A549 (cell line): ENCODE measurements around the gene ASCL5.

Experiments used
- CHD2 ChIP-seq: fragments of 150-350 bp; IDR thresholded peaks from 2 replicates; pipeline ENCODE4 v1.6.1; 2014; ENCODE audit warnings: low read length; ENCODE audit not compliant: partially characterized antibody
- HOXA7 ChIP-seq: fragments of 250-450 bp; sonication (Bioruptor Pico); IDR thresholded peaks from 2 replicates; pipeline ENCODE4 v1.5.0; 2020; ENCODE audit warnings: mild to moderate bottlenecking, moderate library complexity
- JUN ChIP-seq, 2 experiments: fragments of >200 bp; sonication (Bioruptor Twin); formaldehyde crosslinking; IDR thresholded peaks; 2 replicates in 1 of 2; 3 replicates in 1 of 2; pipeline ENCODE4 v1.6.1; 2016 to 2017
- JUNB ChIP-seq: fragments of >200 bp; sonication (Bioruptor Twin); formaldehyde crosslinking; IDR thresholded peaks from 2 replicates; pipeline ENCODE4 v1.6.1; 2016
- MAFK ChIP-seq: fragments of 450-650 bp; IDR thresholded peaks from 2 replicates; pipeline ENCODE4 v1.6.1; 2014; ENCODE audit not compliant: partially characterized antibody
- RAD21 ChIP-seq, 2 experiments: fragments of >200 bp in 1 of 2; sonication (Bioruptor Twin) in 1 of 2; formaldehyde crosslinking in 1 of 2; IDR thresholded peaks in 1 of 2; conservative IDR thresholded peaks in 1 of 2; 2 replicates in 1 of 2; 3 replicates in 1 of 2; pipeline ENCODE4 v1.6.1; 2012 to 2018; ENCODE audit warnings: inconsistent platforms in 1 of 2
- RFX5 ChIP-seq: fragments of 450-650 bp; IDR thresholded peaks from 2 replicates; pipeline ENCODE4 v1.7.1; 2014; ENCODE audit warnings: antibody characterized with exemption, mild to moderate bottlenecking, moderate library complexity
- TF ChIP-seq, protein P1 (sequence below): fragments of >200 bp; sonication (Bioruptor Twin); formaldehyde crosslinking; IDR thresholded peaks from 3 replicates; pipeline ENCODE4 v1.5.1; 2016
- TF ChIP-seq, protein P2 (sequence below): IDR thresholded peaks from 2 replicates; pipeline ENCODE4 v1.6.1; 2012
- TF ChIP-seq, protein P3 (sequence below): IDR thresholded peaks from 2 replicates; pipeline ENCODE4 v1.6.1; 2012
- TF ChIP-seq, protein P4 (sequence below): fragments of 200-600 bp; sonication (generic); IDR thresholded peaks from 2 replicates; pipeline ENCODE4 v1.6.1; 2016; ENCODE audit warnings: antibody characterized with exemption, mild to moderate bottlenecking, moderate library complexity

DNA sequence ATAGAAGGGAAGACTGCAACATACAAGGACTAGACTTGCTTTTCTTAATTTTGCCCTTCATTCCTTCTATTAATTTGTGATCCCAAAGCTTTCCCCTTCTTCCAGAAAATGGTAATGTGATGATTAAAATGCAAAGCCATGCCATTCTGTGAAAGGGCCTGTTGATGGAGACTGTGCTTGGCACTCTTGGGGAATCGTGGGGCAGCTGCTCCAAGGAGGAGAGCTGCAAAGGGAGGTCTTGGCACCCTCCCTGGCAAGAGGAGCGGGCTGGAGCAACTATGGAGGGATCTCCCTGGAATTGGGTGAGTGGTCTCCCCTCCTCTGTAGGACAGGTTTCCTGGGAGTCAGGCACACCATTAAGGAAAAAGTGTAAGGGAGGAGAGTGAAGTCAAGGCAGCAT, 31.4 kb downstream of the ASCL5 start:
- TF ChIP-seq JUN (IDR thresholded peaks at IDR 0.05) (no peak), CHD2 (no peak), HOXA7 (no peak), MAFK (no peak), RFX5 (no peak), JUNB (no peak), RAD21 (conservative IDR thresholded peaks at IDR 0.05 in 1 of 2, IDR thresholded peaks at IDR 0.05 in 1 of 2) (no peak)
- TF ChIP-seq, protein P1, sequence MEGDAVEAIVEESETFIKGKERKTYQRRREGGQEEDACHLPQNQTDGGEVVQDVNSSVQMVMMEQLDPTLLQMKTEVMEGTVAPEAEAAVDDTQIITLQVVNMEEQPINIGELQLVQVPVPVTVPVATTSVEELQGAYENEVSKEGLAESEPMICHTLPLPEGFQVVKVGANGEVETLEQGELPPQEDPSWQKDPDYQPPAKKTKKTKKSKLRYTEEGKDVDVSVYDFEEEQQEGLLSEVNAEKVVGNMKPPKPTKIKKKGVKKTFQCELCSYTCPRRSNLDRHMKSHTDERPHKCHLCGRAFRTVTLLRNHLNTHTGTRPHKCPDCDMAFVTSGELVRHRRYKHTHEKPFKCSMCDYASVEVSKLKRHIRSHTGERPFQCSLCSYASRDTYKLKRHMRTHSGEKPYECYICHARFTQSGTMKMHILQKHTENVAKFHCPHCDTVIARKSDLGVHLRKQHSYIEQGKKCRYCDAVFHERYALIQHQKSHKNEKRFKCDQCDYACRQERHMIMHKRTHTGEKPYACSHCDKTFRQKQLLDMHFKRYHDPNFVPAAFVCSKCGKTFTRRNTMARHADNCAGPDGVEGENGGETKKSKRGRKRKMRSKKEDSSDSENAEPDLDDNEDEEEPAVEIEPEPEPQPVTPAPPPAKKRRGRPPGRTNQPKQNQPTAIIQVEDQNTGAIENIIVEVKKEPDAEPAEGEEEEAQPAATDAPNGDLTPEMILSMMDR: no peak
- TF ChIP-seq, protein P2, sequence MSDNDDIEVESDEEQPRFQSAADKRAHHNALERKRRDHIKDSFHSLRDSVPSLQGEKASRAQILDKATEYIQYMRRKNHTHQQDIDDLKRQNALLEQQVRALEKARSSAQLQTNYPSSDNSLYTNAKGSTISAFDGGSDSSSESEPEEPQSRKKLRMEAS: no peak
- TF ChIP-seq, protein P3, sequence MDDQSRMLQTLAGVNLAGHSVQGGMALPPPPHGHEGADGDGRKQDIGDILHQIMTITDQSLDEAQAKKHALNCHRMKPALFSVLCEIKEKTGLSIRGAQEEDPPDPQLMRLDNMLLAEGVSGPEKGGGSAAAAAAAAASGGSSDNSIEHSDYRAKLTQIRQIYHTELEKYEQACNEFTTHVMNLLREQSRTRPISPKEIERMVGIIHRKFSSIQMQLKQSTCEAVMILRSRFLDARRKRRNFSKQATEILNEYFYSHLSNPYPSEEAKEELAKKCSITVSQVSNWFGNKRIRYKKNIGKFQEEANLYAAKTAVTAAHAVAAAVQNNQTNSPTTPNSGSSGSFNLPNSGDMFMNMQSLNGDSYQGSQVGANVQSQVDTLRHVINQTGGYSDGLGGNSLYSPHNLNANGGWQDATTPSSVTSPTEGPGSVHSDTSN: no peak
- TF ChIP-seq, protein P4, sequence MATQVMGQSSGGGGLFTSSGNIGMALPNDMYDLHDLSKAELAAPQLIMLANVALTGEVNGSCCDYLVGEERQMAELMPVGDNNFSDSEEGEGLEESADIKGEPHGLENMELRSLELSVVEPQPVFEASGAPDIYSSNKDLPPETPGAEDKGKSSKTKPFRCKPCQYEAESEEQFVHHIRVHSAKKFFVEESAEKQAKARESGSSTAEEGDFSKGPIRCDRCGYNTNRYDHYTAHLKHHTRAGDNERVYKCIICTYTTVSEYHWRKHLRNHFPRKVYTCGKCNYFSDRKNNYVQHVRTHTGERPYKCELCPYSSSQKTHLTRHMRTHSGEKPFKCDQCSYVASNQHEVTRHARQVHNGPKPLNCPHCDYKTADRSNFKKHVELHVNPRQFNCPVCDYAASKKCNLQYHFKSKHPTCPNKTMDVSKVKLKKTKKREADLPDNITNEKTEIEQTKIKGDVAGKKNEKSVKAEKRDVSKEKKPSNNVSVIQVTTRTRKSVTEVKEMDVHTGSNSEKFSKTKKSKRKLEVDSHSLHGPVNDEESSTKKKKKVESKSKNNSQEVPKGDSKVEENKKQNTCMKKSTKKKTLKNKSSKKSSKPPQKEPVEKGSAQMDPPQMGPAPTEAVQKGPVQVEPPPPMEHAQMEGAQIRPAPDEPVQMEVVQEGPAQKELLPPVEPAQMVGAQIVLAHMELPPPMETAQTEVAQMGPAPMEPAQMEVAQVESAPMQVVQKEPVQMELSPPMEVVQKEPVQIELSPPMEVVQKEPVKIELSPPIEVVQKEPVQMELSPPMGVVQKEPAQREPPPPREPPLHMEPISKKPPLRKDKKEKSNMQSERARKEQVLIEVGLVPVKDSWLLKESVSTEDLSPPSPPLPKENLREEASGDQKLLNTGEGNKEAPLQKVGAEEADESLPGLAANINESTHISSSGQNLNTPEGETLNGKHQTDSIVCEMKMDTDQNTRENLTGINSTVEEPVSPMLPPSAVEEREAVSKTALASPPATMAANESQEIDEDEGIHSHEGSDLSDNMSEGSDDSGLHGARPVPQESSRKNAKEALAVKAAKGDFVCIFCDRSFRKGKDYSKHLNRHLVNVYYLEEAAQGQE: no peak
